ENCODE results near the gene ITK. TPM values are rescaled to one million over a fixed set of nuclear protein-coding genes. Genes with fewer than 3 reads are reported as not detected.

The ITK gene
- 100 to 1,000 TPM; 313 to 324 TPM for total RNA-seq

GRCh38 chr5:157180374-157181264 lies at the start of gene ITK:
Gene ITK (plus strand): TSS chr5:157180840. CDS start chr5:157180978, 138 bp downstream.

GRCh38 chr5:157142317-157143126 lies 38.1 kb upstream of the ITK start, which contains the start of gene MED7:
Gene MED7 (minus strand): TSS chr5:157142865. CDS start chr5:157139431, 3,434 bp downstream.

GRCh38 chr5:157166214-157167213 lies 14.1 kb upstream of the ITK start, which contains the start of gene GARIN3:
Gene GARIN3 (minus strand): TSS chr5:157166264. CDS start chr5:157166168, 96 bp downstream.

GRCh38 chr5:157265714-157266285 lies 85.2 kb downstream of the ITK start, which contains the start of gene CYFIP2:
Gene CYFIP2 (plus strand): TSS chr5:157266123. CDS start chr5:157285362, 19,239 bp downstream.

Other genes with a start within 250 kb of the ITK start
- 1 to 10 TPM; 3.0 to 3.4 TPM for gene TIMD4, start 217.6 kb upstream of the ITK start, total RNA-seq
- 1 to 10 TPM; 4.3 to 4.7 TPM for gene HAVCR1, start 121.7 kb upstream of the ITK start, total RNA-seq
- 10 to 100 TPM; 53.7 to 57.3 TPM for gene HAVCR2, start 71.8 kb upstream of the ITK start, total RNA-seq
- 10 to 100 TPM; 15.2 TPM for gene MED7, start 38.0 kb upstream of the ITK start, total RNA-seq
- gene GARIN3, start 14.6 kb upstream of the ITK start, total RNA-seq, result under 1 TPM in 1 of 2 experiments, not detected in 1; 0.10 TPM
- gene CYFIP2, start 85.3 kb downstream of the ITK start, total RNA-seq, result 100 to 1,000 TPM; 595 to 612 TPM